ENCODE measurements around the gene DYNC2H1. TPM values are rescaled to one million over a fixed set of nuclear protein-coding genes. Genes with fewer than 3 reads are reported as not detected.

The DYNC2H1 gene
- total RNA-seq, 1 experiment from 2014 or later, result 28.9 TPM

GRCh38 chr11:103367650-103368049 is 258.4 kb downstream of the DYNC2H1 start:
- Histone ChIP-seq H3K9ac (ENCODE audit: low read length) (no peak overlapping the region), H3K4me2 (ENCODE audit: low read length) (no peak overlapping the region), H2AFZ (ENCODE audit: low read length) (no peak overlapping the region), H3K4me3 (ENCODE audit: low read length) (no peak overlapping the region), H3K9me3 (ENCODE audit: low read length) (no peaks in the 10 kb centered on the region), H4K20me1 (ENCODE audit: low read length) (no peaks in the 10 kb centered on the region), H3F3A (ENCODE audit: low read length, unreplicated experiment) (no peaks in the 10 kb centered on the region), H3K27me3 (ENCODE audit: low read length) (no peaks in the 10 kb centered on the region), H3K9me2 (replicated peaks; ENCODE audit: low read length) (no peaks in the 10 kb centered on the region), H3K4me1 (ENCODE audit: insufficient read depth, low read length) (no peaks in the 10 kb centered on the region), H3K27ac (ENCODE audit: low read length) (no peak overlapping the region), H3K79me2 (ENCODE audit: low read length) (no peaks in the 10 kb centered on the region), H3K36me3 (ENCODE audit: low read depth, low read length) (no peaks in the 10 kb centered on the region)
- intact Hi-C loops (cut with micrococcal nuclease), result no loop called here
- POLR2A ChIA-PET (ENCODE audit: unreplicated experiment), result interaction anchor here (0.7 kb wide), 1 partner anchor 13 kb away, joined by 5 read pairs; no protein-coding TSS in a partner anchor
- DNase-seq (no peak), ATAC-seq (no peak)
- CTCF ChIA-PET, result no interaction called here
- TF ChIP-seq EZH2 (IDR thresholded peaks at IDR 0.05; ENCODE audit: low read length, unreplicated experiment), result no peak
- no peak for TF ChIP-seq EZH2phosphoT487 (IDR thresholded peaks at IDR 0.05; ENCODE audit: borderline replicate concordance, low read length)
- TF ChIP-seq, protein P1, sequence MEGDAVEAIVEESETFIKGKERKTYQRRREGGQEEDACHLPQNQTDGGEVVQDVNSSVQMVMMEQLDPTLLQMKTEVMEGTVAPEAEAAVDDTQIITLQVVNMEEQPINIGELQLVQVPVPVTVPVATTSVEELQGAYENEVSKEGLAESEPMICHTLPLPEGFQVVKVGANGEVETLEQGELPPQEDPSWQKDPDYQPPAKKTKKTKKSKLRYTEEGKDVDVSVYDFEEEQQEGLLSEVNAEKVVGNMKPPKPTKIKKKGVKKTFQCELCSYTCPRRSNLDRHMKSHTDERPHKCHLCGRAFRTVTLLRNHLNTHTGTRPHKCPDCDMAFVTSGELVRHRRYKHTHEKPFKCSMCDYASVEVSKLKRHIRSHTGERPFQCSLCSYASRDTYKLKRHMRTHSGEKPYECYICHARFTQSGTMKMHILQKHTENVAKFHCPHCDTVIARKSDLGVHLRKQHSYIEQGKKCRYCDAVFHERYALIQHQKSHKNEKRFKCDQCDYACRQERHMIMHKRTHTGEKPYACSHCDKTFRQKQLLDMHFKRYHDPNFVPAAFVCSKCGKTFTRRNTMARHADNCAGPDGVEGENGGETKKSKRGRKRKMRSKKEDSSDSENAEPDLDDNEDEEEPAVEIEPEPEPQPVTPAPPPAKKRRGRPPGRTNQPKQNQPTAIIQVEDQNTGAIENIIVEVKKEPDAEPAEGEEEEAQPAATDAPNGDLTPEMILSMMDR (conservative IDR thresholded peaks at IDR 0.05; ENCODE audit: low read depth, low read length), result no peak
- BruUV-seq (replicated peaks), result no TSS peak

GRCh38 chr11:103368145-103368544 is 258.9 kb downstream of the DYNC2H1 start:
- Histone ChIP-seq H3K9ac (ENCODE audit: low read length) (no peak overlapping the region), H3F3A (ENCODE audit: low read length, unreplicated experiment) (no peaks in the 10 kb centered on the region), H3K4me3 (ENCODE audit: low read length) (no peak overlapping the region), H3K4me2 (ENCODE audit: low read length) (no peak overlapping the region), H3K4me1 (ENCODE audit: insufficient read depth, low read length) (no peaks in the 10 kb centered on the region), H3K9me2 (replicated peaks; ENCODE audit: low read length) (no peaks in the 10 kb centered on the region), H3K9me3 (ENCODE audit: low read length) (no peaks in the 10 kb centered on the region), H2AFZ (ENCODE audit: low read length) (no peak overlapping the region), H4K20me1 (ENCODE audit: low read length) (no peaks in the 10 kb centered on the region), H3K27me3 (ENCODE audit: low read length) (no peaks in the 10 kb centered on the region), H3K36me3 (ENCODE audit: low read depth, low read length) (no peaks in the 10 kb centered on the region), H3K27ac (ENCODE audit: low read length) (no peak overlapping the region), H3K79me2 (ENCODE audit: low read length) (no peaks in the 10 kb centered on the region)
- ATAC-seq (no peak), DNase-seq (no peak)
- ChIA-PET POLR2A (ENCODE audit: unreplicated experiment) (no interaction called here), CTCF (no interaction called here)
- no peak for TF ChIP-seq EZH2 (IDR thresholded peaks at IDR 0.05; ENCODE audit: low read length, unreplicated experiment)
- intact Hi-C loops (cut with micrococcal nuclease), result no loop called here
- no TSS peak for BruUV-seq (replicated peaks)

DNA sequence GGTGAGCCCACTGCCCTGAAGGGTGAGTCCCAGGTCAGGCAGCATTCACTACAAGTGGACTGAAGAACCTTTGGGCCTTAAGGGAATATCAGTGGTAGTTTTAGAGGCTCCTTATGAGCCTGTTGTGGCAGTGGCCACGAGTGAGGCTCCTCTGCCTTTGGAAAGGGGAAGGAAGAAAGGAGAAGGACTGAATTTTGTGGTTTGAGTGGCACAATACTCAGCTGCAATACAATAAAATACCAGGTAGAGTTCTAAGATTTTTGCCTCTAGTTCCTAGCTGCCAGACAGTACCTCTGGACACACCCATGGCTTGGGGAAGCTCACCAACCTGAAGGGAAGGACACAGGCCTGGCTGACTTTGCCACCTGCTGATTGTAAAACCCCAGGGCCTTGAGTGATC is 260.9 kb downstream of the DYNC2H1 start:
- H4K20me1 ChIP-seq (ENCODE audit: low read length), result no peaks in the 10 kb centered on the region
- H3K4me1 ChIP-seq (ENCODE audit: insufficient read depth, low read length), result no peaks in the 10 kb centered on the region
- H3K27me3 ChIP-seq (ENCODE audit: low read length), result no peaks in the 10 kb centered on the region
- DNase-seq (no peak), ATAC-seq (no peak)
- H3K4me3 ChIP-seq (ENCODE audit: low read length), result no peak overlapping the region
- no peak overlapping the region for H2AFZ ChIP-seq (ENCODE audit: low read length)
- intact Hi-C loops (cut with micrococcal nuclease), result no loop called here
- no peak overlapping the region for H3K9ac ChIP-seq (ENCODE audit: low read length)
- H3K4me2 ChIP-seq (ENCODE audit: low read length), result no peak overlapping the region
- no peaks in the 10 kb centered on the region; the same call in 1 of the 2 replicates for H3K36me3 ChIP-seq (ENCODE audit: low read depth, low read length)
- H3F3A ChIP-seq (ENCODE audit: low read length, unreplicated experiment), result no peaks in the 10 kb centered on the region
- CTCF ChIA-PET, result no interaction called here
- TF ChIP-seq EZH2phosphoT487 (IDR thresholded peaks at IDR 0.05; ENCODE audit: borderline replicate concordance, low read length) (no peak), EZH2 (IDR thresholded peaks at IDR 0.05; ENCODE audit: low read length, unreplicated experiment) (no peak)
- TF ChIP-seq, protein P1 (conservative IDR thresholded peaks at IDR 0.05; ENCODE audit: low read depth, low read length), result no peak
- no TSS peak for BruUV-seq (replicated peaks)
- no peak overlapping the region for H3K27ac ChIP-seq (ENCODE audit: low read length)
- no peaks in the 10 kb centered on the region for H3K9me2 ChIP-seq (replicated peaks; ENCODE audit: low read length)
- no peaks in the 10 kb centered on the region for H3K9me3 ChIP-seq (ENCODE audit: low read length)
- no peaks in the 10 kb centered on the region for H3K79me2 ChIP-seq (ENCODE audit: low read length)
- POLR2A ChIA-PET (ENCODE audit: unreplicated experiment), result no interaction called here

Measured in PC-3 (cell line).